Caco-2 (cell line): ENCODE results near the gene TIMM44. TPM values are rescaled to one million over a fixed set of nuclear protein-coding genes. Genes with fewer than 3 reads are reported as not detected.
A peak's percentile ranks its signal among the peaks of the same experiment; 100 is the strongest.
"Not testable (repeated sequence)": the region's sequence is repeated elsewhere in the genome, so short reads cannot be mapped to it uniquely, and the experiment has no call there.

Experiments used
- BruUV-seq: library from RNA; stranded (reverse); fragments of 400-500 nt; replicated peaks from 2 replicates; lab custom pipeline; 2021; lab: Mats Ljungman, UMichigan
- CTCF ChIA-PET: fragments of 300-600 bp; sonication (Branson Sonifier 250); formaldehyde crosslinking; loops from one replicate; lab custom pipeline; 2022; ENCODE audit warnings: antibody characterized with exemption; lab: Charles Lee
- POLR2A ChIA-PET: fragments of 300-600 bp; sonication (Branson Sonifier 250); formaldehyde crosslinking; loops from one replicate; lab custom pipeline; 2022; ENCODE audit warnings: antibody characterized with exemption; lab: Charles Lee
- DNase-seq, 2 experiments: peaks; one replicate each; pipeline versions ENCODE4 v3.0.0 to v3.0.0-alpha.2; 2020 to 2022
- H3K27me3 ChIP-seq: replicated peaks from 2 replicates; pipeline ENCODE4 v1.6.0; 2011; ENCODE audit warnings: low read length; ENCODE audit not compliant: control insufficient read depth, insufficient read depth
- H3K36me3 ChIP-seq: 2 replicates; pipeline ENCODE4 v1.5.1; 2011; ENCODE audit warnings: low read length; ENCODE audit not compliant: control insufficient read depth, insufficient read depth
- H3K4me1 ChIP-seq: fragments of 250-450 bp; sonication (Bioruptor Pico); 2 replicates; pipeline ENCODE4 v1.5.1; 2020; ENCODE audit warnings: mild to moderate bottlenecking
- H3K4me3 ChIP-seq: 2 replicates; pipeline ENCODE4 v1.5.1; 2011; ENCODE audit warnings: low read depth, mild to moderate bottlenecking, control low read depth, low read length
- H3K9me3 ChIP-seq: fragments of 250-450 bp; sonication (Bioruptor Pico); 2 replicates; pipeline ENCODE4 v1.5.1; 2020; ENCODE audit warnings: mild to moderate bottlenecking, moderate library complexity
- H3K27ac Mint-ChIP-seq: one replicate; pipeline ENCODE4 v1.8.0; 2022; ENCODE audit warnings: mixed read lengths; ENCODE audit not compliant: unreplicated experiment
- H3K27me3 Mint-ChIP-seq: one replicate; pipeline ENCODE4 v1.8.0; 2022; ENCODE audit warnings: mixed read lengths; ENCODE audit not compliant: insufficient read depth, unreplicated experiment
- H3K36me3 Mint-ChIP-seq: one replicate; pipeline ENCODE4 v1.8.0; 2022; ENCODE audit warnings: mild to moderate bottlenecking, mixed read lengths; ENCODE audit not compliant: insufficient read depth, unreplicated experiment
- H3K4me1 Mint-ChIP-seq: one replicate; pipeline ENCODE4 v1.8.0; 2022; ENCODE audit warnings: low read depth, mixed read lengths; ENCODE audit not compliant: unreplicated experiment
- H3K4me3 Mint-ChIP-seq: one replicate; pipeline ENCODE4 v1.8.0; 2022; ENCODE audit warnings: mild to moderate bottlenecking, moderate library complexity, mixed read lengths; ENCODE audit not compliant: unreplicated experiment
- H3K9me3 Mint-ChIP-seq: one replicate; pipeline ENCODE4 v1.8.0; 2022; ENCODE audit warnings: mixed read lengths; ENCODE audit not compliant: unreplicated experiment
- intact Hi-C: fragments of 100-400 bp; cut with micrococcal nuclease; formaldehyde crosslinking; loops from one replicate; pipeline ENCODE4 v1.10.0; 2022; ENCODE audit not compliant: unreplicated experiment
- total RNA-seq: library from RNA; stranded (reverse); gene quantifications from 2 replicates; pipeline ENCODE4 v1.2.3, GENCODE V29; 2022
- TF ChIP-seq, protein P1 (sequence below), 2 experiments: fragments of 200-600 bp in 1 of 2; IDR thresholded peaks; 1 replicate in 1 of 2; 2 replicates in 1 of 2; pipeline versions ENCODE4 v1.5.1 to v1.8.0; 2011 to 2022; ENCODE audit warnings: antibody characterized with exemption in 1 of 2, control low read depth in 1 of 2, inconsistent platforms in 1 of 2, low read depth in 1 of 2, low read length in 1 of 2, mild to moderate bottlenecking in 1 of 2, moderate library complexity in 1 of 2; ENCODE audit not compliant: insufficient read depth in 1 of 2, severe bottlenecking in 1 of 2, unreplicated experiment in 1 of 2

Gene TIMM44
- total RNA-seq, 1 experiment from 2014 or later: 129 TPM

DNA sequence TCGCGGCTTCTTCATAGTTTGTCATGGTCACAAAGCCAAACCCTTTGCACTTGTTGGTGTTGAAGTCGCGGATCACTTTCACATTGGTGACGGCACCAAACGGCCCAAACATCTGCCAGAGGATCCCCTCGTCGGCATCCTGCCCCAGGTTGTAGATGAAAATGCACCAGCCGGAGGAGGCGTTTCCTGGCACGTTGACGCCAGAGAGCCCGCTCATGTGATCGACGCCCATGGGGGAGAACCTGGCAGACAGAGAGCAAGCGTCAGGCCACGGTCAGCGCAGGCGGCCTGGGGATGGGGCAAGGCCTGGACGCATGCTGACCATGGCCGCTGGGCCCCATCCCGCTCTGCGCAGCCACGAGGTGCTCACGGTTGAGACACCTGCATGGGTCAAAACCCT lies 20.1 kb upstream of the TIMM44 start:
- no peaks in the 10 kb centered on the region for H3K27me3 ChIP-seq
- no peaks in the 10 kb centered on the region; the same call in 1 of the 2 replicates for H3K36me3 ChIP-seq
- ChIA-PET POLR2A (no interaction called here), CTCF (no interaction called here)
- intact Hi-C loops: no loop called here
- H3K36me3 Mint-ChIP-seq: peaks cover 82% of the 10 kb centered on the region
- H3K4me3 ChIP-seq: no peak overlapping the region
- no peaks in the 10 kb centered on the region for H3K27me3 Mint-ChIP-seq
- no peaks in the 10 kb centered on the region for H3K9me3 Mint-ChIP-seq
- peaks cover 8% of the 10 kb centered on the region for H3K4me1 Mint-ChIP-seq
- H3K9me3 ChIP-seq: no peaks in the 10 kb centered on the region
- 0 out of 2 replicates have a peak, but pooled peaks cover 10% of the 10 kb centered on the region for H3K4me1 ChIP-seq
- TF ChIP-seq, protein P1, sequence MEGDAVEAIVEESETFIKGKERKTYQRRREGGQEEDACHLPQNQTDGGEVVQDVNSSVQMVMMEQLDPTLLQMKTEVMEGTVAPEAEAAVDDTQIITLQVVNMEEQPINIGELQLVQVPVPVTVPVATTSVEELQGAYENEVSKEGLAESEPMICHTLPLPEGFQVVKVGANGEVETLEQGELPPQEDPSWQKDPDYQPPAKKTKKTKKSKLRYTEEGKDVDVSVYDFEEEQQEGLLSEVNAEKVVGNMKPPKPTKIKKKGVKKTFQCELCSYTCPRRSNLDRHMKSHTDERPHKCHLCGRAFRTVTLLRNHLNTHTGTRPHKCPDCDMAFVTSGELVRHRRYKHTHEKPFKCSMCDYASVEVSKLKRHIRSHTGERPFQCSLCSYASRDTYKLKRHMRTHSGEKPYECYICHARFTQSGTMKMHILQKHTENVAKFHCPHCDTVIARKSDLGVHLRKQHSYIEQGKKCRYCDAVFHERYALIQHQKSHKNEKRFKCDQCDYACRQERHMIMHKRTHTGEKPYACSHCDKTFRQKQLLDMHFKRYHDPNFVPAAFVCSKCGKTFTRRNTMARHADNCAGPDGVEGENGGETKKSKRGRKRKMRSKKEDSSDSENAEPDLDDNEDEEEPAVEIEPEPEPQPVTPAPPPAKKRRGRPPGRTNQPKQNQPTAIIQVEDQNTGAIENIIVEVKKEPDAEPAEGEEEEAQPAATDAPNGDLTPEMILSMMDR (IDR thresholded peaks at IDR 0.05; ENCODE audit: insufficient read depth in 1 of 2, low read depth in 1 of 2, low read length in 1 of 2, severe bottlenecking in 1 of 2, unreplicated experiment in 1 of 2): no peak
- H3K4me3 Mint-ChIP-seq: no peak overlapping the region
- BruUV-seq: no TSS peak
- no peak overlapping the region for H3K27ac Mint-ChIP-seq
- DNase-seq: no peak

DNA sequence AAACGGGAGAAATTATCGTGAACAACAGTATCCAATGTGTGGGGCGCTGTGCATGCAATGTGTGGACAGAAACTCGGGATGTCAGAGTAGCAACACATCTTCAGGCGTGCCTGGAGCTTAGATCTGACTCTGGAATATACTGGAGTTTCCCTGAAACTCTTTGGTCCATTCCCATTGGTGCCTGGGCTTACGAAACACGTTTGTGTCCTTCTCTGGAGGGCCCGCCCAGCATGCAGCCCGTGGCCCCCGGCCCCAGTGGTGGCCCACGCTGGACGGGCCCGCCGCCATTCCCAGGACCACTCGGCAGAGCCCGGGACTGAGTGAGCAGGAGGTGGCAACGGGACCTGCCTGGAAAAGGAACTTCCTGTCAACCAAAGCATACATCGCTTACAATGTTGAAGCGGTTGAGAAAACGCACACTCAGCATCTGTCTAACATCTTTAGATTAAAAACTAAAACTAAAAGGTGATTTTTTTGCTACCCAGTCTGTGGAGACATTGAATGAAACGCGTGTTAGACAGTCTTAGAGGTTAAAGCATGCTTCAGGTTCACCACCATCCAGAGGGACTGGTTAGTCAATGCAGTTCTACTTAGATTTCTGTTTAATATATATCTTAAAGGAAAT lies 19.3 kb upstream of the TIMM44 start:
- CTCF ChIA-PET: no interaction called here
- POLR2A ChIA-PET: no interaction called here
- Mint-ChIP-seq H3K36me3 (peaks cover 80% of the 10 kb centered on the region), H3K27ac (peak overlapping the region; percentile 32), H3K4me1 (peaks cover 8% of the 10 kb centered on the region), H3K9me3 (no peaks in the 10 kb centered on the region), H3K27me3 (no peaks in the 10 kb centered on the region), H3K4me3 (no peak overlapping the region)
- Histone ChIP-seq H3K27me3 (no peaks in the 10 kb centered on the region), H3K9me3 (no peaks in the 10 kb centered on the region), H3K4me1 (0 out of 2 replicates have a peak, but pooled peaks cover 10% of the 10 kb centered on the region), H3K4me3 (no peak overlapping the region), H3K36me3 (no peaks in the 10 kb centered on the region; the same call in none of the 2 replicates)
- intact Hi-C loops: no loop called here
- TF ChIP-seq, protein P1 (IDR thresholded peaks at IDR 0.05; ENCODE audit: insufficient read depth in 1 of 2, low read depth in 1 of 2, low read length in 1 of 2, severe bottlenecking in 1 of 2, unreplicated experiment in 1 of 2): no peak
- no peak for DNase-seq
- TSS peak; percentile 55 for BruUV-seq

DNA sequence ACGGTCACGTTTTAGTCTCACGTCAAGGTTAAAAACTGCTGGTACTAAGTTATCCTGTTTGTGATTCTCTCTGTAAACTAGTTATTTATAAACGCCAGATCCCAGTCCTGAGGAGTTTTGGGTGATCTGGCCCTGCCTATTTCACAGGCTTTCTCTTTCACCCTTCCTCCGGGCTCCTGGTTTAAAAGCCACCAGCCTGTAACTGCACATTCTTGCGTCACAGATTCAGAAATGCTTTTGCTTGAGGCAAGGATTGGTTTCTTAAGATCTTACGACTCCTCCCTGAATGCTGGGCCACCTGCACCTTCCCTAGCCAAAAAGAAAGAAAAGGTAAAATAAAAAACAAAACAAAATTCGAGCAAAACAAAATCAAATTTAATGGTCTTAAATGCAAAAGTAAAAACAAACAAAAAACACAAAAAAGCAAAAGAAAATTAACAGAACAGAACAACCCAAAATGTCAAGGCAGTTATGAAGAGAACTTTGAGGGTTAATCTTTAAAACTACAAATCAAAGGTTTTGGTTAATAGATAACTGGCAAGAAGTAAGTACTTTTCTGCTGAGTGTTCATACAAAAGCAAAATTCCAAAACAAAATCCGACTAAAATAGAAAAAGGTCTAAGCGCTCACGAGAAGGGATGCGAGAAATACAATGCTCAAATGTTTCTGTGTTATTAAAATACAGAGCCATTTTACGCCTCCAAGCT lies 18.6 kb upstream of the TIMM44 start:
- CTCF ChIA-PET: no interaction called here
- TF ChIP-seq, protein P1 (IDR thresholded peaks at IDR 0.05; ENCODE audit: insufficient read depth in 1 of 2, low read depth in 1 of 2, low read length in 1 of 2, severe bottlenecking in 1 of 2, unreplicated experiment in 1 of 2): no peak
- Histone ChIP-seq H3K9me3 (no peaks in the 10 kb centered on the region), H3K4me3 (no peak overlapping the region), H3K4me1 (0 out of 2 replicates have a peak, but pooled peaks cover 10% of the 10 kb centered on the region), H3K27me3 (no peaks in the 10 kb centered on the region), H3K36me3 (no peaks in the 10 kb centered on the region; the same call in none of the 2 replicates)
- POLR2A ChIA-PET: no interaction called here
- no peak for DNase-seq
- H3K4me1 Mint-ChIP-seq: peaks cover 8% of the 10 kb centered on the region
- no peaks in the 10 kb centered on the region for H3K27me3 Mint-ChIP-seq
- H3K9me3 Mint-ChIP-seq: no peaks in the 10 kb centered on the region
- BruUV-seq: no TSS peak
- peak overlapping the region; percentile 32 for H3K27ac Mint-ChIP-seq
- H3K4me3 Mint-ChIP-seq: no peak overlapping the region
- intact Hi-C loops: no loop called here
- peaks cover 75% of the 10 kb centered on the region for H3K36me3 Mint-ChIP-seq

DNA sequence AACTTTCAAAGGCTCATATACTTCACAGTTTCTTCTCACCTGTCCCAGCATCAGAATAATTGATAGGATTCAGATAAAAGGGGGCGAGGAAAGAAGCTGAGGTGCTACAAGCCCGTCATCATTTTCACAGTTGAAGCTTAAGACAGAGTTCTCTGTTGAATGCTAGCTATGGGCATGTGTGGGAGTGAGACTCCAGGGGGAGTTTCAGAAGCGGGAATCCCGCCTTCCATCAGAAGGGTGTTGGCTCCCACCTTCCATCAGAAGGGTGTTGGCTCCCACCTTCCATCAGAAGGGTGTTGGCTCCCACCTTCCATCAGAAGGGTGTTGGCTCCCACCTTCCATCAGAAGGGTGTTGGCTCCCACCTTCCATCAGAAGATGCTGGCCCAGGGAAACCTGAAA lies 17.6 kb upstream of the TIMM44 start:
- H3K36me3 Mint-ChIP-seq: peaks cover 79% of the 10 kb centered on the region
- H3K9me3 ChIP-seq, H3K4me1 Mint-ChIP-seq, H3K4me3 ChIP-seq, H3K27me3 Mint-ChIP-seq, DNase-seq, H3K9me3 Mint-ChIP-seq, BruUV-seq, H3K27me3 ChIP-seq, H3K4me1 ChIP-seq, H3K27ac Mint-ChIP-seq, H3K36me3 ChIP-seq, H3K4me3 Mint-ChIP-seq, intact Hi-C loops, POLR2A ChIA-PET: not testable (repeated sequence)
- CTCF ChIA-PET: interaction anchor here (0.6 kb wide), 1 partner anchor 397 kb away, joined by 3 read pairs; no protein-coding TSS in a partner anchor
